ENCODE data around the gene OMG.
"Not testable (repeated sequence)": the region's sequence is repeated elsewhere in the genome, so short reads cannot be mapped to it uniquely, and the experiment has no call there.

The OMG gene

GRCh38 chr17:31297090-31297489, at the start of gene OMG:
Gene OMG, minus strand, starts transcription at chr17:31297239. Its CDS starts 908 bp downstream, at chr17:31296331.
- no peak for DNase-seq (ENCODE audit: low read depth in 2 of 2)

- not testable (repeated sequence) for DNase-seq (ENCODE audit: low read depth in 2 of 2)
Observed at GRCh38 chr17:31345191-31345747, 48.2 kb upstream of the OMG start.

DNA sequence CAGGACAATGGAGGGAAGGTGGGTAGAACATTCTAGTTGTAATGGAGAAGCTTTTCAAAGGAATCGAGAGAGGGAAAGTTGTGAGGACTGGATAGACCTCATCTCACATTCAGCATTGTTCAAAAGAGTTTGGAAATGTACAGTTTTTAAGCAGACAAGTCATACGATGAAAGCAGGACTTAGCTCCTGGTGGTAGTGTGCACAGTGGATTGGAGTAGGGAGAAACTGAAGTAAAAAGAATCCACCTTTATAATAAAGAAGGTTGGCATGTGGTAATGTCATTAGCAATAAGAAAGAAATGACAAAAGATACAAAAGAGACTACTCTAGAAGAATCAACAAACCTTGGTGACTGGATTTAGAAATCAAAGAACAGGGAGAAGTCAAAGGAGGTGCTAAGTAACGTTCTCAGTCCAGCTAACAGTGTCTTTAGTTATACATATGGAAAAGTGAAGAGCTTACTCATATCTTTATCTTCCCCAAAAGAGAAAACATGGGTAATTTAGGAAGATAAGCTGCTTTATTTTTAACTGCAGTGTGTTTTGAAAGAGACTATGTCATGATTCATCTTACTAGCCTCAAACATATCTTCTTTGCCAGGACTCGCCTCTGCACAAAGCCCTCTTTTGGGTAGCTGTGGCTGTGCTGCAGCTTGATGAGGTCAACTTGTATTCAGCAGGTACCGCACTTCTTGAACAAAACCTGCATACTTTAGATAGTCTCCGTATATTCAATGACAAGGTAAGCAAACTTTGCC, 43.0 kb upstream of the OMG start:
- no peak for DNase-seq (ENCODE audit: low read depth in 2 of 2)

- no peak for DNase-seq (ENCODE audit: low read depth in 2 of 2)
Observed at GRCh38 chr17:31329221-31329620, 32.2 kb upstream of the OMG start.

- DNase-seq (ENCODE audit: low read depth in 2 of 2): no peak
Observed at GRCh38 chr17:31328160-31328535, 31.1 kb upstream of the OMG start.

DNA sequence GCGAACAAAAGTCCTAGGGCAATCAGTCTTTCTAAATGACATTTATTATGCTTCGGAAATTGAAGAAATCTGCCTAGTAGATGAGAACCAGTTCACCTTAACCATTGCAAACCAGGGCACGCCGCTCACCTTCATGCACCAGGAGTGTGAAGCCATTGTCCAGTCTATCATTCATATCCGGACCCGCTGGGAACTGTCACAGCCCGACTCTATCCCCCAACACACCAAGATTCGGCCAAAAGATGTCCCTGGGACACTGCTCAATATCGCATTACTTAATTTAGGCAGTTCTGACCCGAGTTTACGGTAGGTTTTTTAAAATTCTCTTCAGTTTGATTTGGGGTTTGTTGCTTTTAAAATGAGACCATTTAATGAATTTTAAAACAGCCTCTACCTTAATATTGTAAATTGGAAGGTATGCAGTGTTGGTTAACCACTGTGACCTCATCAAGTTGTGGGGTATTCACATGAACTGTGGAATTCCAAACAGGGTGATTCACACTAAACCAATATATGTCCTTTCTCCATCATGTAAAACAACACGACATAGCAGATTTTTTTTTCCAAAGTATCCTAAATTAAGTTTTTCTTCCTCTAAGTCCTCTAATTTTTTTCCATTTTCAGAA, 30.6 kb upstream of the OMG start:
- DNase-seq (ENCODE audit: low read depth in 2 of 2): no peak

- DNase-seq (ENCODE audit: low read depth in 2 of 2): no peak
Observed at GRCh38 chr17:31323551-31323950, 26.5 kb upstream of the OMG start.

DNA sequence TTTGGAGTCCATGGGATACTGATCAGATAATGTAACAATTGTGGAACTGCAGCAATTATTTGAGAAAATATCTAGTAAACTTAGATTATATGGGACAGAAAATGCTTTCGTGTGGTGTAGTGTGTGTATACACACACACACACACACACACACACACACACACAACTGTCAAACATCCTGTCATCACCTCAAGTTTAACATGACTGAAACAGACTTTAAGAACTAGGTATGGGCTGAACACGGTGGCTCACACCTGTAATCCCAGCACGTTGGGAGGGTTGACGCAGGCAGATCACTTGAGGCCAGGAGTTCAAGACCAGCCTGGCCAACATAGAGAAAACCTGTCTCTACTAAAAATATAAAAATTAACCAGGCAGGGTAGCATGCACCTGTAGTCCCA, 24.9 kb upstream of the OMG start:
- no peak for DNase-seq (ENCODE audit: low read depth in 2 of 2)

GRCh38 chr17:31321481-31321880, 24.4 kb upstream of the OMG start, which contains the start of gene EVI2A:
Gene EVI2A, minus strand, starts transcription at chr17:31321622. Its CDS starts 2,609 bp downstream, at chr17:31319013.
- DNase-seq (ENCODE audit: low read depth in 2 of 2): peak; percentile 57 to 70

GRCh38 chr17:31320791-31321190, 23.8 kb upstream of the OMG start:
- no peak for DNase-seq (ENCODE audit: low read depth in 2 of 2)

DNA sequence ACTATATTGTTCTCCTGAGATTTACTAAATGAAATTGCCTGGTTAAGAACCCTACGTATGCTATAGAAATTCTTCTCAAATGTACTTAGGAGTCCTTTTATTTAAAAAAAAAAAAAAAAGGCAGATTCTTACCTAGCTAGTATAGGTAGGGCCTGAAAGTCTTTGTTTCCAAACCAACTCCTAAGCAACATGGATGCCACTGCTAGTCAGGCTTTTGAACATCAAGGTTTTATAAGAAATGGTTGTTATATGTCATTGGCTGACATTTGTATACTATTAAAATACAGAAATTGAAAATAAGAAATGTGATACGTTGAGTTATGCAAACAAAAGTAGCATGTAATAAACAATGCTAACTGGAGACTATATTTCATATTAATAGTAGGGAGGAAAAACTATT, 23.2 kb upstream of the OMG start:
- no peak for DNase-seq (ENCODE audit: low read depth in 2 of 2)

- no peak for DNase-seq (ENCODE audit: low read depth in 2 of 2)
Observed at GRCh38 chr17:31318851-31319661, 22.0 kb upstream of the OMG start.

DNA sequence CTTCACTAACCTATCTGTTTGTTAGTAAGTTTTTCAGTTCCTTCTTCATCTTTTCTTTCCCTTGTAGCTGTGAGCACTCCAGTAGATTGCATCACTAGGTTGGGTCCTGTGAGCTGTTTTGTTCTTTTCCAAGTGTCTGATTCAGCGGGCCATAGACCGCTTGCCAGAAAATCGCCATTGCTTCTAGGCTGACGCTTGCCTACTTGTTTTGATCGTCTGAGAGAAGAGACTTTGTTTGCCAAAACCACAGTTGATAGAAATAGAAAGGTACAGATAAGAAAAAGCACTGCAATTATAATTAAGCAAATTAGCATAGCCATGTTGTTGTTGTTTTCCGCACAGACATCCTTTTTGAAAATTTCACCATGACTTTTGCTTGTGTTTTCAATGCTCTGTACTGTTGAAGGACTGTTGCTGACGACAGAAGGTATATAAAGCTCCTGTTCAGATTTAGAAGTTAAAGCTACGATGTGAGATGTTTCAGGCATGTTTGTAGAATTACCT, 21.3 kb upstream of the OMG start:
- DNase-seq (ENCODE audit: low read depth in 2 of 2): peak; percentile 19 to 42

DNA sequence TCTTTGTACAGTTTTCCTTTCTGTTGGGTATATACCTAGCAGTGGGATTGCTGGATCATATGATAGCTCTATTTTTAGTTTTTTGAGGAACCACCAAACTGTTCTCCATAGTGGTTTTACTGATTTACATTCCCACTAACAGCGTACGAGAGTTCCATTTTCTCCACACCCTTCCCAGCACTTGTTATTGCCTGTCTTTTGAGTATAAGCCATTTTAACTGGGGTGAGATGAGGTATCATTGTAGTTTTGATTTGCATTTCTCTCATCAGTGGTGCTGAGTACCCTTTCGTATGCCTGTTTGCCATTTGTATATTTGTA, 17.7 kb upstream of the OMG start:
- no peak for DNase-seq (ENCODE audit: low read depth in 2 of 2)

- DNase-seq (ENCODE audit: low read depth in 2 of 2): no peak
Observed at GRCh38 chr17:31313982-31314781, 17.1 kb upstream of the OMG start, which contains the start of gene EVI2B. Gene EVI2B, minus strand, starts transcription at chr17:31314054. Its CDS starts 8,445 bp downstream, at chr17:31305609.

- peak in 1 of 2 donors; percentile 18 for DNase-seq (ENCODE audit: low read depth in 2 of 2)
Observed at GRCh38 chr17:31312223-31312622, 15.2 kb upstream of the OMG start.

GRCh38 chr17:31311526-31311925, 14.5 kb upstream of the OMG start:
- no peak for DNase-seq (ENCODE audit: low read depth in 2 of 2)

GRCh38 chr17:31310886-31311285, 13.8 kb upstream of the OMG start:
- DNase-seq (ENCODE audit: low read depth in 2 of 2): no peak

GRCh38 chr17:31310260-31310659, 13.2 kb upstream of the OMG start:
- peak in 1 of 2 donors; percentile 15 for DNase-seq (ENCODE audit: low read depth in 2 of 2)

GRCh38 chr17:31309556-31309955, 12.5 kb upstream of the OMG start:
- DNase-seq (ENCODE audit: low read depth in 2 of 2): no peak
